Natural killer cell (primary cell): ENCODE data around the gene ZDHHC21. TPM values are rescaled to one million over a fixed set of nuclear protein-coding genes. Genes with fewer than 3 reads are reported as not detected.
A peak's percentile ranks its signal among the peaks of the same experiment; 100 is the strongest.
"Not testable (repeated sequence)": the region's sequence is repeated elsewhere in the genome, so short reads cannot be mapped to it uniquely, and the experiment has no call there.

Experiments used
- ATAC-seq, 3 donors: fragments of 150-1000 bp in 2 of 3; fragments of 200-7000 bp in 1 of 3; cut with Tn5 transposase; 1 replicate in 1 of 3; 2 replicates in 2 of 3; pipeline ENCODE4 v1.10.0; 2021; ENCODE audit warnings: mild to moderate bottlenecking in 2 of 3, moderate library complexity in 2 of 3
- DNase-seq, 2 donors: peaks; one replicate each; pipeline versions ENCODE4 v3.0.0 to v3.0.0-alpha.2; 2013 to 2021; ENCODE audit warnings: mixed read lengths in 1 of 2
- H3K27ac ChIP-seq: one replicate; pipeline ENCODE4 v1.5.1; 2013; ENCODE audit warnings: mild to moderate bottlenecking, low read length
- H3K27me3 ChIP-seq: one replicate; pipeline ENCODE4 v1.6.1; 2013; ENCODE audit warnings: low read length; ENCODE audit not compliant: control insufficient read depth, insufficient read depth
- H3K36me3 ChIP-seq: one replicate; pipeline ENCODE4 v1.6.1; 2013; ENCODE audit warnings: low read length; ENCODE audit not compliant: control insufficient read depth, insufficient read depth
- H3K4me1 ChIP-seq: one replicate; pipeline ENCODE4 v1.6.1; 2013; ENCODE audit warnings: low read length; ENCODE audit not compliant: control insufficient read depth, insufficient read depth
- H3K4me3 ChIP-seq: one replicate; pipeline ENCODE4 v1.5.1; 2013; ENCODE audit warnings: low read length
- H3K9me3 ChIP-seq: one replicate; pipeline ENCODE4 v1.6.1; 2013; ENCODE audit warnings: low read length; ENCODE audit not compliant: control insufficient read depth, insufficient read depth
- H3K27ac Mint-ChIP-seq, 2 donors: one replicate each; pipeline ENCODE4 v1.8.0; 2022; ENCODE audit warnings: mild to moderate bottlenecking in 2 of 2, mixed read lengths in 2 of 2, moderate library complexity in 1 of 2
- H3K27me3 Mint-ChIP-seq, 2 donors: one replicate each; pipeline ENCODE4 v1.8.0; 2022; ENCODE audit warnings: low read depth in 2 of 2, mixed read lengths in 2 of 2
- H3K36me3 Mint-ChIP-seq: one replicate; pipeline ENCODE4 v1.8.0; 2022; ENCODE audit warnings: mixed read lengths
- H3K4me1 Mint-ChIP-seq, 2 donors: one replicate each; pipeline ENCODE4 v1.8.0; 2022; ENCODE audit warnings: mixed read lengths in 2 of 2
- H3K4me3 Mint-ChIP-seq: one replicate; pipeline ENCODE4 v1.8.0; 2022; ENCODE audit warnings: mild to moderate bottlenecking, moderate library complexity, mixed read lengths
- H3K9me3 Mint-ChIP-seq, 2 donors: one replicate each; pipeline ENCODE4 v1.8.0; 2022; ENCODE audit warnings: mixed read lengths in 2 of 2
- CTCF ChIP-seq: fragments of 200-600 bp; IDR thresholded peaks from one replicate; pipeline ENCODE4 v1.8.0; 2022; ENCODE audit warnings: antibody characterized with exemption
- WGBS: methylation state at CpG from one replicate; pipeline ENCODE4 v1.1.7; 2013; ENCODE audit warnings: missing lambda C conversion rate; ENCODE audit not compliant: insufficient coverage; 5-methylcytosine and 5-hydroxymethylcytosine counted together
- intact Hi-C: fragments of 100-400 bp; cut with micrococcal nuclease; formaldehyde crosslinking; loops from one replicate; pipeline ENCODE4 v1.14.2; 2022
- total RNA-seq, 4 donors: library from RNA; stranded (reverse); fragments of 120-200 nt in 1 of 4; gene quantifications; one replicate each; pipeline versions ENCODE4 v1.2.3 to v1.2.4, GENCODE V29; 2013 to 2022

Gene ZDHHC21
- total RNA-seq, 3 donors from 2014 or later (not counting 1 experiment from before 2014, with no cell fraction given) = 9.2 to 17.8 (median 12.9) TPM

GRCh38 chr9:14690948-14691730 is 2.1 kb downstream of the ZDHHC21 start:
- WGBS = 86% methylated on average over 2 of the region's 7 CpGs
- H3K4me1 Mint-ChIP-seq = peaks cover 46 to 56% of the 10 kb centered on the region in 2 donors
- no peak for ATAC-seq
- peaks cover 11% of the 10 kb centered on the region for H3K36me3 ChIP-seq
- no peak overlapping the region for H3K4me3 ChIP-seq
- no peak for TF ChIP-seq CTCF
- H3K27ac Mint-ChIP-seq = peak overlapping the region; percentile 43 to 69
- intact Hi-C loops = loop anchor here (10.0 kb wide), 2 partner anchors 56 to 64 kb away; no protein-coding TSS in a partner anchor
- DNase-seq = no peak
- no peaks in the 10 kb centered on the region for H3K9me3 Mint-ChIP-seq
- H3K4me3 Mint-ChIP-seq = peak overlapping the region; percentile 4
- H3K27me3 Mint-ChIP-seq = no peaks in the 10 kb centered on the region
- no peaks in the 10 kb centered on the region for H3K36me3 Mint-ChIP-seq
- H3K4me1 ChIP-seq = peaks cover 12% of the 10 kb centered on the region
- no peak overlapping the region for H3K27ac ChIP-seq
- H3K9me3 ChIP-seq = no peaks in the 10 kb centered on the region
- no peaks in the 10 kb centered on the region for H3K27me3 ChIP-seq

- H3K4me1 Mint-ChIP-seq = peaks cover 39 to 45% of the 10 kb centered on the region in 2 donors
- no peaks in the 10 kb centered on the region for H3K9me3 ChIP-seq
- H3K27me3 ChIP-seq = no peaks in the 10 kb centered on the region
- no peak overlapping the region for H3K4me3 Mint-ChIP-seq
- H3K36me3 ChIP-seq = peaks cover 11% of the 10 kb centered on the region
- no peaks in the 10 kb centered on the region for H3K36me3 Mint-ChIP-seq
- H3K4me3 ChIP-seq = no peak overlapping the region
- no peak overlapping the region for H3K27ac Mint-ChIP-seq
- no peaks in the 10 kb centered on the region for H3K27me3 Mint-ChIP-seq
- peaks cover 7% of the 10 kb centered on the region for H3K4me1 ChIP-seq
- ATAC-seq = no peak
- intact Hi-C loops = no loop called here
- TF ChIP-seq CTCF = no peak
- 93% methylated on average over 10 of the region's 12 CpGs for WGBS
- no peaks in the 10 kb centered on the region for H3K9me3 Mint-ChIP-seq
- H3K27ac ChIP-seq = no peak overlapping the region
- no peak for DNase-seq
Observed at GRCh38 chr9:14687042-14687719, 6.1 kb downstream of the ZDHHC21 start.

GRCh38 chr9:14686168-14686567 is 7.1 kb downstream of the ZDHHC21 start:
- H3K4me3 Mint-ChIP-seq = no peak overlapping the region
- Histone ChIP-seq H3K36me3 (peaks cover 11% of the 10 kb centered on the region), H3K27me3 (no peaks in the 10 kb centered on the region), H3K4me1 (peaks cover 7% of the 10 kb centered on the region), H3K27ac (no peak overlapping the region), H3K9me3 (no peaks in the 10 kb centered on the region), H3K4me3 (no peak overlapping the region)
- DNase-seq (no peak), ATAC-seq (no peak)
- H3K4me1 Mint-ChIP-seq = peaks cover 32 to 45% of the 10 kb centered on the region in 2 donors
- no peaks in the 10 kb centered on the region for H3K36me3 Mint-ChIP-seq
- no peak for TF ChIP-seq CTCF
- no peaks in the 10 kb centered on the region for H3K9me3 Mint-ChIP-seq
- H3K27ac Mint-ChIP-seq = no peak overlapping the region
- intact Hi-C loops = no loop called here
- no peaks in the 10 kb centered on the region for H3K27me3 Mint-ChIP-seq

- H3K36me3 Mint-ChIP-seq, H3K4me3 ChIP-seq, H3K27me3 ChIP-seq, H3K36me3 ChIP-seq, H3K9me3 Mint-ChIP-seq, H3K27ac Mint-ChIP-seq, H3K9me3 ChIP-seq, DNase-seq, H3K4me3 Mint-ChIP-seq, ATAC-seq, intact Hi-C loops, H3K27me3 Mint-ChIP-seq, H3K4me1 ChIP-seq, H3K27ac ChIP-seq: not testable (repeated sequence)
- 77% methylated on average over 4 of the region's 4 CpGs for WGBS
- H3K4me1 Mint-ChIP-seq = peaks cover 29 to 42% of the 10 kb centered on the region in 2 donors
Observed at GRCh38 chr9:14682616-14683015, 10.6 kb downstream of the ZDHHC21 start.
